Chondrocyte (in vitro differentiated cells): Measurements from ENCODE around the gene MT1B. TPM values are rescaled to one million over a fixed set of nuclear protein-coding genes. Genes with fewer than 3 reads are reported as not detected.

Experiments
- DNase-seq: peaks from one replicate; pipeline ENCODE4 v3.0.0; 2021; ENCODE audit warnings: mixed read lengths, low spot score
- H3K27ac Mint-ChIP-seq: one replicate; pipeline ENCODE4 v1.8.0; 2021; ENCODE audit warnings: mild to moderate bottlenecking, moderate library complexity, mixed read lengths; ENCODE audit not compliant: unreplicated experiment
- H3K27me3 Mint-ChIP-seq: 2 replicates; pipeline ENCODE4 v1.8.0; 2021; ENCODE audit warnings: low read depth, mixed read lengths
- H3K36me3 Mint-ChIP-seq: 2 replicates; pipeline ENCODE4 v1.8.0; 2021; ENCODE audit warnings: low read depth, mixed read lengths
- H3K4me1 Mint-ChIP-seq: 2 replicates; pipeline ENCODE4 v1.8.0; 2021; ENCODE audit warnings: low read depth, mild to moderate bottlenecking, mixed read lengths
- H3K4me3 Mint-ChIP-seq: one replicate; pipeline ENCODE4 v1.8.0; 2021; ENCODE audit warnings: mild to moderate bottlenecking, moderate library complexity, mixed read lengths; ENCODE audit not compliant: unreplicated experiment
- H3K9me3 Mint-ChIP-seq: 2 replicates; pipeline ENCODE4 v1.8.0; 2021; ENCODE audit warnings: low read depth, mixed read lengths
- CTCF ChIP-seq: fragments of 200-600 bp; sonication (generic); IDR thresholded peaks from 2 replicates; pipeline ENCODE4 v1.5.0; 2021; ENCODE audit warnings: antibody characterized with exemption, mild to moderate bottlenecking, moderate library complexity
- total RNA-seq: library from RNA; stranded (reverse); gene quantifications from 3 replicates; pipeline ENCODE4 v1.2.1, GENCODE V29; 2021

The MT1B gene
- total RNA-seq, 1 donor from 2014 or later, result not detected

- no peak for TF ChIP-seq CTCF
- Mint-ChIP-seq H3K4me3 (no peak overlapping the region), H3K36me3 (no peaks in the 10 kb centered on the region), H3K27me3 (no peaks in the 10 kb centered on the region), H3K4me1 (peaks cover 10% of the 10 kb centered on the region), H3K27ac (peak overlapping the region; percentile 41), H3K9me3 (no peaks in the 10 kb centered on the region)
- DNase-seq, result no peak
These were observed 49.8 kb downstream of the MT1B start for GRCh38 chr16:56701534-56701933.

Other genes with a start within 250 kb of the MT1B start
- 95.4 to 104 TPM (median 99.0 TPM) in 3 replicates for gene AMFR, start 226.3 kb upstream of the MT1B start, total RNA-seq
- gene NUDT21, start 200.6 kb upstream of the MT1B start, total RNA-seq, result 69.0 to 80.5 TPM (median 72.7 TPM) in 3 replicates
- 62.6 to 68.6 TPM (median 62.9 TPM) in 3 replicates for gene OGFOD1, start 200.3 kb upstream of the MT1B start, total RNA-seq
- 32.6 to 47.0 TPM (median 36.9 TPM) in 3 replicates for gene BBS2, start 131.9 kb upstream of the MT1B start, total RNA-seq
- not detected in 3 replicates for gene MT4, start 86.8 kb upstream of the MT1B start, total RNA-seq
- gene MT3, start 62.4 kb upstream of the MT1B start, total RNA-seq, result 0.77 TPM in 1 of 3 replicates, not detected in the others
- 160 to 407 TPM (median 183 TPM) in 3 replicates for gene MT2A, start 43.3 kb upstream of the MT1B start, total RNA-seq
- gene MT1E, start 26.1 kb upstream of the MT1B start, total RNA-seq, result 23.2 to 35.8 TPM (median 31.4 TPM) in 3 replicates
- gene MT1M, start 19.2 kb upstream of the MT1B start, total RNA-seq, result 0.35 to 0.59 TPM in 2 of 3 replicates, not detected in the other
- gene MT1A, start 13.2 kb upstream of the MT1B start, total RNA-seq, result 1.1 TPM in 1 of 3 replicates, not detected in the others
- gene MT1F, start 6.1 kb downstream of the MT1B start, total RNA-seq, result 2.6 to 5.8 TPM (median 4.4 TPM) in 3 replicates
- 1.1 TPM in 2 of 3 replicates, not detected in the other for gene MT1G, start 16.2 kb downstream of the MT1B start, total RNA-seq
- not detected in 3 replicates for gene MT1H, start 17.9 kb downstream of the MT1B start, total RNA-seq
- gene MT1X, start 30.6 kb downstream of the MT1B start, total RNA-seq, result 36.6 to 136 TPM (median 44.7 TPM) in 3 replicates
- gene NUP93, start 78.2 kb downstream of the MT1B start, total RNA-seq, result 48.6 to 86.9 TPM (median 50.0 TPM) in 3 replicates
- gene SLC12A3, start 213.3 kb downstream of the MT1B start, total RNA-seq, result not detected in 3 replicates